GM10248 (cell line): ENCODE measurements around the gene OR56A3.

Source experiments
- CTCF ChIA-PET: fragments of 300-600 bp; sonication (Branson Sonifier 250); formaldehyde crosslinking; extraction: SDS; loops from one replicate; lab custom pipeline; 2021; ENCODE audit warnings: antibody characterized with exemption; lab: Yijun Ruan, JAX
- POLR2A ChIA-PET: fragments of 350-650 bp; sonication (Branson Sonifier 250); formaldehyde crosslinking; extraction: SDS; loops from one replicate; lab custom pipeline; 2020; ENCODE audit warnings: antibody characterized with exemption; lab: Yijun Ruan, JAX
- DNase-seq: peaks from one replicate; pipeline ENCODE4 v3.0.0; 2012; ENCODE audit errors: extremely low spot score
- CTCF ChIP-seq: IDR thresholded peaks from 2 replicates; pipeline ENCODE4 v1.5.1; 2012; ENCODE audit warnings: mild to moderate bottlenecking, low read depth; ENCODE audit errors: extremely low read depth, missing control alignments, control extremely low read depth

Gene OR56A3

DNA sequence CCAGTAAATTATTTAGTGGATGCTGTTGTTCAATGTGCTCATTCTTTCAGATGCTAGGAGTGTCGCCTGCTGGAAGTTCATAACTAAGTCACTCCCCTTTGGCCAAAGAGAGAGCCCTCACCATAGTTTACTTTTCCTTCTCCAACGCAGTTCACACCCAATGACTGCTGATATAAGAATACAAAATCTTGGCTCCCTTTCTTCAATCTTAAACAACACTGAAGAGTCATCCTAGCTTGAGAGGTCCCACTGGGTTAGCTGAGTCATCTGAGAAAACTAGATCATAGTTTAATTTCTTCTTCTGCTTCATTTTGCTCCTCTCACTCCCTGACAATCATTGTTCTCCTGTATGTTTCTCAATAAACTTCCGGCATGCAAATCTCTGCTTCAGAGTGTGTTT, 50.1 kb downstream of the OR56A3 start:
- DNase-seq = no peak
- TF ChIP-seq CTCF = no peak
- ChIA-PET POLR2A (no interaction called here), CTCF (interaction anchor here (1.0 to 2.1 kb wide), 6 partner anchors 10 to 371 kb away, joined by 3 to 10 read pairs (median 5); no protein-coding TSS in a partner anchor)

DNA sequence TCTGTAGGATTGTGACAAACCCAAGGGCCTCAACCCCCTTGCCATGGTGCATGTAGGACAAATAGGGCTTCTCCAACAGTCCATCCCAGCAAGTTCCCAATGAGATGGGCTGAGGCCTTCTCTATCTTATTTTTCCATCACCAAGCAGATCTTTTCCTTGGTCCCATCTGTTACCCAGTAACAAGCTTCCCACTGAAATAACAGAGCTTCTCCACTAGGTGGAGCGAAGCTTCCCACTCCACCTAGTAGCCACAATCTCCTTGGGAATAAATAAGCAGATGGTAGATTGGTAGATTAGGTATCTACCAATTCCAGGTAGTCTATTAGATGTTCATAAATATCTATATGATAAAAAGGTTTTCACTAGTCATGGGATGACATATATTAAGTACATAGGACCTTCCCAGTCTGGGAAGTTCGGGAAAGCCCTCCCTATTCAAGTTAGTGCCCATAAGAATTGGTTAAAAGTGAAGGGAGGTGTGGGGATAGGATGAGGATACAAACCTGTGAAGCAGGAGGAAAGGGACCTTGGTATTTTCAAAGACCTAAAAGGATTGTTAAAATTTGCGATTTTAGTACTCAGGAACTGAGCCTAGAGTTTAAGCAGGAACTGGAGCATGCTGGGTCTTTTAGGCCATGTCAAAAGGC, 50.7 kb downstream of the OR56A3 start:
- peak; percentile 29 for DNase-seq
- ChIA-PET POLR2A (no interaction called here), CTCF (interaction anchor here (1.0 to 2.1 kb wide), 5 partner anchors 10 to 370 kb away, joined by 3 to 10 read pairs (median 5); no protein-coding TSS in a partner anchor)
- TF ChIP-seq CTCF = peak; percentile 40

- no peak for DNase-seq
- ChIA-PET POLR2A (no interaction called here), CTCF (interaction anchor here (1.4 kb wide), 1 partner anchor 359 kb away, joined by 7 read pairs; no protein-coding TSS in a partner anchor)
- TF ChIP-seq CTCF = no peak
Observed at GRCh38 chr11:5994791-5995190, 52.7 kb downstream of the OR56A3 start.
